IPS DF 19.7 (cell line): ENCODE measurements around the gene CAPN13.
"Not testable (repeated sequence)": the region's sequence is repeated elsewhere in the genome, so short reads cannot be mapped to it uniquely, and the experiment has no call there.

Source experiments
- DNase-seq: peaks from one replicate; pipeline ENCODE4 v3.0.0-alpha.2; 2013; ENCODE audit warnings: low read depth, low spot score

Gene CAPN13

GRCh38 chr2:30705711-30706533, 101.3 kb downstream of the CAPN13 start:
- DNase-seq, result no peak

GRCh38 chr2:30705056-30705455, 102.2 kb downstream of the CAPN13 start:
- DNase-seq, result no peak

GRCh38 chr2:30704309-30705020, 102.8 kb downstream of the CAPN13 start:
- no peak for DNase-seq

- DNase-seq, result no peak
Observed at GRCh38 chr2:30702694-30703093, 104.6 kb downstream of the CAPN13 start.

- DNase-seq, result no peak
Observed at GRCh38 chr2:30701782-30702181, 105.5 kb downstream of the CAPN13 start.

GRCh38 chr2:30697242-30698103, 109.8 kb downstream of the CAPN13 start:
- not testable (repeated sequence) for DNase-seq

- no peak for DNase-seq
Observed at GRCh38 chr2:30695749-30696148, 111.5 kb downstream of the CAPN13 start.

GRCh38 chr2:30694286-30695055, 112.8 kb downstream of the CAPN13 start:
- no peak for DNase-seq

- no peak for DNase-seq
Observed at GRCh38 chr2:30693821-30694281, 113.4 kb downstream of the CAPN13 start.

GRCh38 chr2:30692829-30693275, 114.4 kb downstream of the CAPN13 start:
- DNase-seq, result no peak

- DNase-seq, result no peak
Observed at GRCh38 chr2:30691948-30692828, 115.1 kb downstream of the CAPN13 start.

GRCh38 chr2:30691091-30691947, 115.9 kb downstream of the CAPN13 start:
- no peak for DNase-seq

- no peak for DNase-seq
Observed at GRCh38 chr2:30690126-30690561, 117.1 kb downstream of the CAPN13 start.

- DNase-seq, result no peak
Observed at GRCh38 chr2:30689496-30690125, 117.6 kb downstream of the CAPN13 start.

- DNase-seq, result no peak
Observed at GRCh38 chr2:30688956-30689401, 118.3 kb downstream of the CAPN13 start.

GRCh38 chr2:30686669-30687068, 120.6 kb downstream of the CAPN13 start:
- no peak for DNase-seq

GRCh38 chr2:30686000-30686399, 121.2 kb downstream of the CAPN13 start:
- peak; percentile 25 for DNase-seq

GRCh38 chr2:30684996-30685395, 122.2 kb downstream of the CAPN13 start:
- no peak for DNase-seq
